Lung (tissue), 12 donors: ENCODE results near the gene GABRA4. TPM values are rescaled to one million over a fixed set of nuclear protein-coding genes. Genes with fewer than 3 reads are reported as not detected.

Experiments
- ATAC-seq: fragments of 200-7000 bp; cut with Tn5 transposase; one replicate; pipeline ENCODE4 v1.9.1; 2020; ENCODE audit warnings: moderate number of reproducible peaks; ENCODE audit not compliant: insufficient read depth, low FRiP score
- DNase-seq, 3 donors: peaks; one replicate each; pipeline ENCODE4 v3.0.0-alpha.2; 2013 to 2017
- H3K27ac ChIP-seq, 2 donors: one replicate each; pipeline ENCODE4 v1.5.1; 2013; ENCODE audit warnings: mild to moderate bottlenecking in 2 of 2, moderate library complexity in 2 of 2, control low read depth in 1 of 2, inconsistent platforms in 1 of 2, low read depth in 1 of 2, low read length in 1 of 2
- H3K27me3 ChIP-seq, 3 donors: one replicate each; pipeline ENCODE4 v1.5.1; 2013; ENCODE audit warnings: low read length in 2 of 3; ENCODE audit not compliant: control insufficient read depth in 3 of 3, insufficient read depth in 3 of 3
- H3K36me3 ChIP-seq, 4 donors: one replicate each; pipeline ENCODE4 v1.5.1; 2013; ENCODE audit warnings: low read length in 4 of 4, mild to moderate bottlenecking in 1 of 4, moderate library complexity in 1 of 4; ENCODE audit not compliant: control insufficient read depth in 4 of 4, insufficient read depth in 4 of 4
- H3K4me1 ChIP-seq, 5 donors: one replicate each; pipeline ENCODE4 v1.5.1; 2013; ENCODE audit warnings: low read length in 5 of 5, mild to moderate bottlenecking in 2 of 5, moderate library complexity in 1 of 5; ENCODE audit not compliant: control insufficient read depth in 5 of 5, insufficient read depth in 5 of 5
- H3K4me3 ChIP-seq: one replicate; pipeline ENCODE4 v1.5.1; 2013; ENCODE audit warnings: mild to moderate bottlenecking, control low read depth, moderate library complexity
- H3K9ac ChIP-seq, 2 donors: one replicate each; pipeline ENCODE4 v1.5.1; 2013; ENCODE audit warnings: low read length in 2 of 2, control low read depth in 1 of 2; ENCODE audit not compliant: insufficient read depth in 1 of 2
- H3K9me3 ChIP-seq, 4 donors: one replicate each; pipeline ENCODE4 v1.5.1; 2013; ENCODE audit warnings: low read length in 3 of 4, mild to moderate bottlenecking in 1 of 4, moderate library complexity in 1 of 4; ENCODE audit not compliant: control insufficient read depth in 4 of 4, insufficient read depth in 3 of 4
- CTCF ChIP-seq: IDR thresholded peaks from 2 replicates; pipeline ENCODE4 v1.5.1; 2012; ENCODE audit warnings: mild to moderate bottlenecking; ENCODE audit errors: control extremely low read depth, extremely low read depth
- WGBS, 2 donors: extraction: QIAGEN DNeasy Blood & Tissue Kit; methylation state at CpG; one replicate each; pipeline ENCODE4 v1.1.7; 2013; 5-methylcytosine and 5-hydroxymethylcytosine counted together
- polyA plus RNA-seq, 2 donors: library from polyadenylated mRNA; stranded (reverse); fragments of 200-250 nt; gene quantifications; one replicate each; pipeline ENCODE4 v1.2.1, GENCODE V29; 2013
- total RNA-seq, 2 donors: library from RNA; depleted of rRNA in 1 of 2; stranded (reverse); fragments of >200 nt in 1 of 2; gene quantifications; one replicate each; pipeline ENCODE4 v1.2.1, GENCODE V29; 2014 to 2021
- donor health status: control.
- donor health status: control.
- donor health status: Bipolar disorder and iron deficiency.
- donor health status: healthy.
- donor health status: DM: yes; HTN: yes; CAD: no.

The GABRA4 gene
- total and polyA plus RNA-seq, 4 donors = 0.09 TPM; not detected in 3

GRCh38 chr4:47010912-47011446, 17.6 kb upstream of the GABRA4 start:
- Histone ChIP-seq H3K36me3 (no peaks in the 10 kb centered on the region), H3K4me1 (peaks cover 0 to 7% (median 0%) of the 10 kb centered on the region in 5 donors), H3K9me3 (no peaks in the 10 kb centered on the region), H3K27ac (peak overlapping the region in 1 of 2 donors; percentile 23), H3K27me3 (no peaks in the 10 kb centered on the region), H3K4me3 (no peak overlapping the region), H3K9ac (no peak overlapping the region)
- no peak for ATAC-seq
- TF ChIP-seq CTCF = no peak
- DNase-seq = peak in 1 of 3 donors; percentile 12
- 49 to 54% methylated on average over 2 of the region's 2 CpGs for WGBS, 2 donors

- TF ChIP-seq CTCF = no peak
- peak in 1 of 3 donors; percentile 3 for DNase-seq
- peaks cover 0 to 7% (median 0%) of the 10 kb centered on the region in 5 donors for H3K4me1 ChIP-seq
- H3K36me3 ChIP-seq = no peaks in the 10 kb centered on the region
- ATAC-seq = no peak
- no peak overlapping the region for H3K9ac ChIP-seq
- H3K4me3 ChIP-seq = no peak overlapping the region
- H3K27me3 ChIP-seq = no peaks in the 10 kb centered on the region
- no peak overlapping the region for H3K27ac ChIP-seq
- no peaks in the 10 kb centered on the region for H3K9me3 ChIP-seq
These were observed 17.0 kb upstream of the GABRA4 start for GRCh38 chr4:47010347-47010911.

- ATAC-seq = no peak
- WGBS, 2 donors = 89 to 91% methylated on average over 1 of the region's 1 CpG
These were observed 9.2 kb upstream of the GABRA4 start for GRCh38 chr4:47002580-47002979.

More at GRCh38 chr4:47002580-47002979, 9.2 kb upstream of the GABRA4 start:
- Histone ChIP-seq H3K4me1 (peaks cover 0 to 4% (median 0%) of the 10 kb centered on the region in 5 donors), H3K9me3 (no peaks in the 10 kb centered on the region), H3K4me3 (no peak overlapping the region), H3K27ac (no peak overlapping the region), H3K36me3 (no peaks in the 10 kb centered on the region), H3K27me3 (peaks cover 0 to 1% (median 0%) of the 10 kb centered on the region in 3 donors), H3K9ac (no peak overlapping the region)
- no peak for TF ChIP-seq CTCF
- peak in 2 of 3 donors; percentile 11 to 33 for DNase-seq
